Brain microvascular endothelial cell (primary cell): ENCODE data around the gene FBXL17.

Experiments used
- DNase-seq: peaks from one replicate; pipeline ENCODE4 v3.0.0-alpha.2; 2020
- H3K27ac ChIP-seq: fragments of 250-450 bp; sonication (Bioruptor Pico); 2 replicates; pipeline ENCODE4 v1.5.1; 2020; ENCODE audit warnings: mild to moderate bottlenecking, moderate library complexity
- H3K27me3 ChIP-seq: fragments of 250-450 bp; sonication (Bioruptor Pico); replicated peaks from 2 replicates; pipeline ENCODE4 v1.5.1; 2020; ENCODE audit warnings: mild to moderate bottlenecking
- H3K36me3 ChIP-seq: fragments of 250-450 bp; sonication (Bioruptor Pico); replicated peaks from 2 replicates; pipeline ENCODE4 v1.5.1; 2020; ENCODE audit warnings: mild to moderate bottlenecking
- H3K4me3 ChIP-seq: 2 replicates; pipeline ENCODE4 v1.5.1; 2011; ENCODE audit warnings: low read depth, mild to moderate bottlenecking, control low read depth, low read length, moderate library complexity
- in situ Hi-C: cut with HindIII; loops from 2 replicates; pipeline ENCODE4 v1.10.0; 2017; ENCODE audit warnings: low sequenced_read_pairs, low pct_ligation_motif_present
- TF ChIP-seq, protein P1 (sequence below): IDR thresholded peaks from 2 replicates; pipeline ENCODE4 v1.5.1; 2011; ENCODE audit warnings: low read depth, mild to moderate bottlenecking, moderate library complexity, low read length, control low read depth, inconsistent platforms; ENCODE audit errors: missing control alignments

Gene FBXL17

DNA sequence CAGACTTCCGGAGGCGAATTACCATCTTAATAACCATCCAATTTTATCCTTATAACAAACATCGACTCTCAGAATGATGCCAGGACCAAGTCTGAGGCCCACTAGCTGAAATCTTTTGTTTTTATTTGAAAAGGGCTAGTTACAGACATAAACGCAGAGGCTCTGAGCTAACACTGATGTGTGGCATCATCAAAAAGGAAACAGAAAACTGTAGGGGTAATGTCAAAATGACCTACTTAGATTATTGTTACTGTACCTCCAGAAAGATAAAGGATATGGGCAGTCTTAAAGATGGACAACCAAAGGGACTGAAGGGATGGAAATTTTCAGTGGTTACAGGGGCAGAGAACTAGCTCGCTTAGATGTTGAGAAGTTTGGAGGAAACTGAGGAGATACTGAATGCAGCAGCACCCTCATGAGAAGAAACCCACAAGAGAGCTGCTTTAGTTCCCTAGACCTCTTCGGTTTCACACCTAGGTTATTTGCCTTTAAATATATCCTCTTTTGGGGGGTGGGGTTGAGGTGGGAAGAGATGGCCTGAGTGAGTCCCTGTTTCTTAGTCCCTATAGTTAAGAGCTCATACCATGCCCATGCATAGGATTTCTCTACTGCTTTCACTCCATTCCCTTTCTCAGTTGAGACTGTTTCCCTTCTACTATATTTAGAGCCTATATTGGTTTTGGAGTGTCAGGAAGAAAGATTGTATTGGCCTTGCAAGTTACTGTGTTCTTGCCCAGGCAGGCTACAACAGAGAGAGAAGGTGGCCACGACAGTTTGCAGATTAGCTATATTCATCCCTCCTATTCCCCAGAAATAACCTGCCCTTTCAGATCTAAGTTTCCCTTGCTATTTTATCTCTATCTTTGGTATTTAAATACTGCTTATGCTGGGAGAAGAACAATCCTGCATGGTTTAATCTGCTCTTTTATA, 390.8 kb downstream of the FBXL17 start:
- TF ChIP-seq, protein P1, sequence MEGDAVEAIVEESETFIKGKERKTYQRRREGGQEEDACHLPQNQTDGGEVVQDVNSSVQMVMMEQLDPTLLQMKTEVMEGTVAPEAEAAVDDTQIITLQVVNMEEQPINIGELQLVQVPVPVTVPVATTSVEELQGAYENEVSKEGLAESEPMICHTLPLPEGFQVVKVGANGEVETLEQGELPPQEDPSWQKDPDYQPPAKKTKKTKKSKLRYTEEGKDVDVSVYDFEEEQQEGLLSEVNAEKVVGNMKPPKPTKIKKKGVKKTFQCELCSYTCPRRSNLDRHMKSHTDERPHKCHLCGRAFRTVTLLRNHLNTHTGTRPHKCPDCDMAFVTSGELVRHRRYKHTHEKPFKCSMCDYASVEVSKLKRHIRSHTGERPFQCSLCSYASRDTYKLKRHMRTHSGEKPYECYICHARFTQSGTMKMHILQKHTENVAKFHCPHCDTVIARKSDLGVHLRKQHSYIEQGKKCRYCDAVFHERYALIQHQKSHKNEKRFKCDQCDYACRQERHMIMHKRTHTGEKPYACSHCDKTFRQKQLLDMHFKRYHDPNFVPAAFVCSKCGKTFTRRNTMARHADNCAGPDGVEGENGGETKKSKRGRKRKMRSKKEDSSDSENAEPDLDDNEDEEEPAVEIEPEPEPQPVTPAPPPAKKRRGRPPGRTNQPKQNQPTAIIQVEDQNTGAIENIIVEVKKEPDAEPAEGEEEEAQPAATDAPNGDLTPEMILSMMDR, result no peak
- in situ Hi-C loops, result no loop called here
- DNase-seq, result no peak
- Histone ChIP-seq H3K27me3 (no peaks in the 10 kb centered on the region), H3K4me3 (no peak overlapping the region), H3K36me3 (no peaks in the 10 kb centered on the region), H3K27ac (no peak overlapping the region)

DNA sequence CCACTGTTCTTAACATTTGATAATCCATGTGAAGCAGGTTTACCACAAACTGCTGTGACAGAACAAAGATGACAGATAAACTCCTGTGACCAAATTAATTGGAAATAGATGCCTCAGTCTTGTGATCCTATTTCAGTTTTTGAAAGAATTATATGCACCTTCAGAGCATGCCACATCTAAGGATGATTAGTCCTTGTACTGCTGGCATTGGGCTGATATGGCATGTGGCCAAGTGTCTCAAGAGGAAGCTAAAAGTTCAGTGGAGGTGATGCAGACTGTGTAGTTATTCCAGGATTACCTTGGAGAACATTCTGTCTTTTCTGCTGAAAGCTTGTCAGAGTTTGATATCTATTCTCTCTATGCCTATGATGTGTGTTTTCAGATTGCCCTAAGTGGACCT, 396.8 kb downstream of the FBXL17 start:
- no peaks in the 10 kb centered on the region for H3K27me3 ChIP-seq
- no peak overlapping the region for H3K27ac ChIP-seq
- in situ Hi-C loops, result no loop called here
- H3K4me3 ChIP-seq, result no peak overlapping the region
- DNase-seq, result no peak
- TF ChIP-seq, protein P1, result no peak
- no peaks in the 10 kb centered on the region for H3K36me3 ChIP-seq

DNA sequence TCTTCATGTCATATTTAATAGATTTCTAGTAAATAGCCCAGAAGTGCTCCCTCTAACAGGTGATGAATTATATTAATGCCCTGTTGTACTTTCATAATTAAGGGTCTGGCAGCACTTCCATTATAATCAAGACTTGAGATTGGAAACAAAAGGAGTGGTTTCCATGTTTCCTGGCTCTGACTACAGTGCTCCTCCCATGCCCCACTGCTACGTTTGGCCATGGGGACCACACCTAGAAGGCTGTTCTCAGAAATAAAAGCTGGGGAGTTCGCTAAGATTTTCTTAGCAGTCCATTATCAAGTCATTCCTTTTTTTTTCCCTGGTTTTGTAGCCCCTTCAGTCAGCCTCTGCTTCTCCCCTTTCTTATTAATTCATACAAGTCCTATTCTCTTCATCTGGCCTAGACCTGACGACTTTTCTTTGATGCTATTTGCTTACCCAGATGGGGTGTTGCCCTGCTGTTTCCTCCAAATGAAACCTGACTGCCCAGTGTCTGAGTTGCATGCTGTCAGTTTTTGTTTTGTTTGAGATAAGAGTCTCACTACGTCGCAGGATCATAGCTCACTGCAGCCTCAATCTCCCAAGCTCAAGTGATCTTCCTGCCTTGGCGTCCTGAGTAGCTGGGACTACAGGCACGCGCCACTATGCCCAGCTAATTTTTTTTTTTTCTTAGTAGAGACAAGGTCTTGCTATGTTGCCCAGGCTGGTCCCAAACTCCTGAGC, 399.0 kb downstream of the FBXL17 start:
- no peak for DNase-seq
- H3K27ac ChIP-seq, result no peak overlapping the region
- H3K4me3 ChIP-seq, result no peak overlapping the region

DNA sequence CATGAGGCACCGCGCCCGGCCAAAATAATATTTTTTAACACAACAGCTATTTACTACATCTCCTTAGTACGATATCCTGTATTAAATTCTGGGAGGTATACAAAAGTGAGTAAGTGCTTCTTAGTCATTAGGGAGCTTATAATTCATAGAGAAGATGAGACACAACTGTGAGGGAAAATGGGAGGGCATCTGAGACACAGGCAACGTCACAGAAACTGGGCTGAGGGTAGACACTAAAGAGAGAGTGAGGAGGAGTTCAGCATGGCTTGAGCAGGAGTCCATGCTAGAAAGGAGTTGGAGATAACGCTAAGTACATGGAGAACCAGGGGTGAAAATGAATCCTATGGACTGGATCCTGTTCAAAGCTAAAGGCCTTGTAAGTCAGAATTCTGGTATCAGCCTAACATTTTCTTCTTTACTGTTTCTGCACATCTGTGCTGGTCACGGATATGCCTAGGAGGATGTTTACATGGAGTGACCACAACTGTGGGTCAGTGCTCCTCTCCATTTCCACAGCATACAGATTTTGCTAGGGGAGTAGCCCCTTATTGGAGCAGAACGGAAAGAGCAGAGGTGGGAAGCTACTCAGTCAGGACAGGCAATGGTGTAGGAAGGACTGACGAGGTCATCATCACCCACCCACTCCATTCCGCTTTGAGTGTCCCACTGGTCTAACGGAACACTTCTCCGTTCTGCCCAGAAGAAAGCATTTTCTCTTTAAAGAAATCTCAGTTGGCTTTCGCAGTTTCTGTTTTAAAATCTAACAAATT, 400.8 kb downstream of the FBXL17 start:
- in situ Hi-C loops, result no loop called here
- TF ChIP-seq, protein P1, result no peak
- no peak overlapping the region for H3K4me3 ChIP-seq

More for the DNA sequence above, 399.0 kb downstream of the FBXL17 start:
- Histone ChIP-seq H3K36me3 (no peaks in the 10 kb centered on the region), H3K27me3 (no peaks in the 10 kb centered on the region)
- TF ChIP-seq, protein P1, result no peak
- in situ Hi-C loops, result no loop called here

GRCh38 chr5:107979900-107980299, 402.0 kb downstream of the FBXL17 start:
- DNase-seq, result no peak
- Histone ChIP-seq H3K4me3 (no peak overlapping the region), H3K27ac (no peak overlapping the region), H3K27me3 (no peaks in the 10 kb centered on the region), H3K36me3 (no peaks in the 10 kb centered on the region)
- in situ Hi-C loops, result no loop called here
- TF ChIP-seq, protein P1, result no peak

More for the DNA sequence above, 400.8 kb downstream of the FBXL17 start:
- H3K27me3 ChIP-seq, result no peaks in the 10 kb centered on the region
- no peak for DNase-seq
- no peaks in the 10 kb centered on the region for H3K36me3 ChIP-seq
- H3K27ac ChIP-seq, result no peak overlapping the region
